ENCODE results near the gene H2BW1. TPM values are rescaled to one million over a fixed set of nuclear protein-coding genes. Genes with fewer than 3 reads are reported as not detected.
"Not testable (repeated sequence)": the region's sequence is repeated elsewhere in the genome, so short reads cannot be mapped to it uniquely, and the experiment has no call there.

The H2BW1 gene, protein sequence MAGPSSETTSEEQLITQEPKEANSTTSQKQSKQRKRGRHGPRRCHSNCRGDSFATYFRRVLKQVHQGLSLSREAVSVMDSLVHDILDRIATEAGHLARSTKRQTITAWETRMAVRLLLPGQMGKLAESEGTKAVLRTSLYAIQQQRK
- not detected for polyA plus RNA-seq (ENCODE audit: insufficient read length)

DNA sequence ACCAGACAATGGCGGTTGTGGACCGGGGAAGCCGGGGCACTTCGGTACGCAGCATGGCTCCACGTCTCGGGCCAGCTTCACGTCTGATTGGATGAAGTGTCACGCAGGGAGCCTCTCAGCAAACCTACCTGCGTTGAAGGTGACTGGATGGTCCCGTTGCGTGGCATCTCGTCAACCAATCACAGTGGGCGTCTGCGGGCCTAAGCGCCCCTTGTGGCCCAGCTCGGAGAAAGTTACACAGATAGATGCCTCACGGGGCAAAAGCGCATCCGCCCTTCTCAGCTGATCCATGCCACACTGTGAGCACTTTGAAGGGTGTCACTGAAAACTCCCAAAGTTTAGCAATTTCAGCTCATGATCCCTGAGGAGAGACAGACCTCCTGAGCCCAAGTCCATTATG is at the start of gene H2BW1:
H2BW1 (minus strand) TSS at position 103 of the 400 bp plus-strand sequence. CDS start 132 bp downstream, outside the sequence.
- DNase-seq (ENCODE audit: low read depth) = no peak

DNA sequence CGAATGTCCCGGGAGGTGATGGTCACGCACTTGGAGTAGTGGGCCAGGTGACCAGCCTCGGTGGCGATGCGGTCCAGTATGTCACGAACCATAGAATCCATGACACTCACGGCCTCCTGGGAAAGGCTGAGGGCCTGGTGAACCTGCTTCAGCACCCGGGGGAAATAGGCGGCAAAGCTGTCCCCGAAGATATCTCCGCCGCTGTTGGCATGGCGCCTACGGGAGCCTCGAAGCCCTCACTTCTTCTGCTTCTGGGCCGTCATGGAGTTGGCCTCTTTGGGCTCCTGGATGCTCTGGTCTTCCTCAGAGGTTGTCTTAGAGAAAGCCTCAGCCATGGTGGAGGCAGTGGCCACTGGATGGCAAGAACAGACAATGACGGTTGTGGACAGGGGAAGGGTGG is 49.1 kb upstream of the H2BW1 start:
- not testable (repeated sequence) for DNase-seq (ENCODE audit: low read depth)

DNA sequence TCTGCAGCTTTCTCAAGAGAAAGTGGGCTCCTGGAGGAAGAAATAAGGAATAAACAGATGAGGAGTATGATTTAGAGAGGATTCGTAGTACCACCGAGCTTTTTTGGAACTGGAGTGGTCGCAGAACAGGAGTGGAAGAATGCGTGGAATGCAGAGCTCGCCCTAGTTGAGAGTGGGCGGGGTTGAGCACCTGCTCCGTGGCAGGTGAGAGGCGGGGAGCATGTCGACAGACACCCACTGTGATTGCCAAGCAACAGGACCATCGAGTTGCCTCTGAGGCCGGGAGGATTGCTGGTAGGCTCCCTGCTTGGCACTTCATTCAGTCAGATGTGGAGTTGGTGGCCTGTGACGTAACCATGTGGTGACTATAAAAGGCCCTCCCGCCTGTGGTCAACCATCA is 41.4 kb upstream of the H2BW1 start:
- DNase-seq (ENCODE audit: low read depth) = not testable (repeated sequence)

DNA sequence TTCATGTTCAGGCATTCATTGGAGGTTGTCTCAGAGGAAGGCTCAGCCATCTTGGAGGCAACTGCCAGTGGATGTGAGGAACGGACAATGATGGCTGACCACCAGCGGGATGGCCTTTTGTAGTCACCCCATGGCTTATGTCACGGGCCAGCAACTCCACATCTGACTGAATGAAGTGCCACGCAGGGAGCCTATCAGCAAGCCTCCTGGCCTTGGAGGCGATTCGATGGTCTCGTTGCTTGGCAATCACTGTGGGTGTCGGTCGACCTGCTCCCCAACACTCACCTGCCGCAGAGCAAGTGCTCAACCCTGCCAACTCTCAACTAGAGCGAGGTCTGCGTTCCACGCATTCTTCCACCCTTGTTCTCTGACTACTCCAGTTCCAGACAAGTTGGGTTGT is 33.7 kb upstream of the H2BW1 start:
- DNase-seq (ENCODE audit: low read depth) = no peak

DNA sequence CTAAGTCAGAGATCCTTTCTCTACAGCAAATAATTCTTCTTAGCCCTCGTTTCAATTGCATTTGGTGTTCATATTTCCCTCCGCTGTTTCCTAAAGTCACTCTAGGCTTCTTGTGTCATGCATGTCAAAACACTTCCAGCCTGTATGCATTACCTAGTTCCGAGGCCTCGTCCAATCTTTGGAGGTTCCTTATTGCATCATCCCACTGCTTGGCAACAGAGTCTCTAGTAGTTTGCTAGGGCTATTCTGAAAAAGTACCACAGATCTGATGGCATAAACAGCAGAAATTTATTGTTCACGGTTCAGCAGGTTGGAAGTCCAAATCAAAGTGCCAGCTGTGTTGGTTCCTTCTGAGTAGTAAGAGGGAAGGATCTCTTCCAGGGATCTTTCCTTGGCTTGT is 32.1 kb upstream of the H2BW1 start:
- no peak for DNase-seq (ENCODE audit: low read depth)

DNA sequence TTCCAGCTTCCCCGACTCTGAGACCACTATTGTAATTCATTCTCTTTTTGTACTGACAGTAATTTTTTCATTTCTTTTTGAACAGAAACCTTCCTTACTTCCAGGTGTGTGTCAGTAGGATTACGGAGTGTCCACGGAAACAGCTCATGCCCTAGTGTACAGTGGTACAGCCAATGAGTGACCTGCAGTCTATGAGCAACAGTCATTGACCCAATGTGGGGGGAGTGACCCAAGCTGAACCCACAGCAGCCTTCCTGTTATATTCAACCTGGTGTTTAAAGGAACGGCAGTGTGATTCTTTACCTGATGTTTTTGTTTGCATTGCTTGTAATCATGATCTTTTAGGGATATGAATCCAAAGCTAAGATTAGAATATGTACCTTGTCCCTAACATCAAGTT is 27.5 kb upstream of the H2BW1 start:
- no peak for DNase-seq (ENCODE audit: low read depth)

DNA sequence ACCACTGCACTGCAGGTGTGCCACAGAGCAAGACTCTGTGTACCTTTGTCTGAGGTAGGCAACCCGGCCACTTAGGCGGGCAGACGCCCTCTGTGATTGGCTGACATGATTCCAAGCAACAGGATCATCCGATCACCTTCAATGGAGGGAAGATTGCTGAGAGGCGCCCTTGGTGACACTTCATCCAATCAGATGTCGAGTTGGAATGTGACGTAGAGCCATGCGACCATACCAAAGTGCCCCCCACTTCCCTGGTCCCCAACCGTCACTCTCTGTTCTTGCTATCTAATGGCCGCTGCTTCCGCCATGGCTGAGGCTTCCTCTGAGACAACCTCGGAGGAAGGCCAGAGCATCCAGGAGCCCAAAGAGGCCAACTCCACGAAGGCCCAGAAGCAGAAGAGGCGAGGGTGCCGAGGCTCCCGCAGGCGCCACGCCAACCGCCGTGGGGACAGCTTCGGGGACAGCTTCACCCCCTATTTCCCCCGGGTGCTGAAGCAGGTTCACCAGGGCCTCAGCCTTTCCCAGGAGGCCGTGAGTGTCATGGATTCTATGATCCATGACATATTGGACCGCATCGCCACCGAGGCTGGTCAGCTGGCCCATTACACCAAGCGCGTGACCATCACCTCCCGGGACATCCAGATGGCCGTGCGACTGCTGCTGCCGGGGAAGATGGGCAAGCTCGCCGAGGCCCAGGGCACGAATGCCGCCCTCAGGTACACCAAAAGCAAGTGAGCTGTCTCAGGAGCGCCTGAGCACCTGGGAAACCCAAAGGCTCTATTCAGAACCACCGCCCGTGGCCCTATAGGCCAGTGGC is 26.4 kb upstream of the H2BW1 start, which contains the start of gene H2BW2:
H2BW2 (plus strand) TSS at position 268 of the 817 bp plus-strand sequence; CDS start at position 307, 39 bp downstream.
- no peak for DNase-seq (ENCODE audit: low read depth)

DNA sequence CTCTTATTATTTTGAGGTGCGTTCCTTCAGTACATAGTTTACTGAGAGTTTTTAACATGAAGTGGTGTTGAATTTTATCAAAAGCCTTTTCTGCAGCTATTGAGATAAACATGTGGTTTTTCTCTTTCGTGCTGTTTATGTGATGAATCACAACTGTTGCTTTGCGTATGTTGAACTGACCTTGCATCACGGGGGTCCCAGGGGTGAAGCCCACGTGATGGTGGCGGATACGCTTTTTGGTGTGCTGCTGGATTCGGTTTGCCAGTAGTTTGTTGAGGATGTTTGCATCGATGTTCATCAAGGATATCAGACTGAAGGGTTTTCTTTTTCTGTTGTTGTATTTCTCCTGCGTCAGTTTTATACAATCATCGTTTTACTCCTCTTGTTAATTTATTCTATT is 4.6 kb upstream of the H2BW1 start:
- no peak for DNase-seq (ENCODE audit: low read depth)

DNA sequence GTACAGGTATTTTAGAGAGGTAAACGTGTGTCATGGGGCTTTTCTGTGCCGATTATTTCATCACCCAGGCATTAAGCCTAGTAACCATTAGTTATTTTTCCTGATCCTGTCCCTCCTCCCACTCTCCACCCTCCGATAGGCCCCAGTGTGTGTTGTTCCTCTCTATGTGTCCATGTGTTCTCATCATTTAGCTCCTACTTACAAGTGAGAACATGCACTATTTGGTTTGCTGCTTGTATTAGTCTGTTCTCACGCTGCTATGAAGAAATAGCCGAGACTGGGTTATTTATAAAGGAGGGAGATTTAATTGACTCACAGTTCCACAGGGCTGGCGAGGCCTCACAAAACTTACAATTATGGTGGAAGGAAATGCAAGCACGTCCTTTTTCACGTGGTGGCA is 2.1 kb upstream of the H2BW1 start:
- DNase-seq (ENCODE audit: low read depth) = not testable (repeated sequence)

DNA sequence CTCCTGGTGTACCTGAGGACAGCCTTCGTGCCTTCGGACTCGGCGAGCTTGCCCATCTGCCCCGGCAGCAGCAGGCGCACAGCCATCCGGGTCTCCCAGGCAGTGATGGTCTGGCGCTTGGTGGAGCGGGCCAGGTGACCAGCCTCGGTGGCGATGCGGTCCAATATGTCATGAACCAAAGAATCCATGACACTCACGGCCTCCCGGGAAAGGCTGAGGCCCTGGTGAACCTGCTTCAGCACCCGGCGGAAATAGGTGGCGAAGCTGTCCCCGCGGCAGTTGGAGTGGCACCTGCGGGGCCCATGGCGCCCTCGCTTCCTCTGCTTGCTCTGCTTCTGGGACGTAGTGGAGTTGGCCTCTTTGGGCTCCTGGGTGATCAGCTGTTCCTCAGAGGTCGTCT is 350 bp downstream of the H2BW1 start:
- DNase-seq (ENCODE audit: low read depth) = no peak

DNA sequence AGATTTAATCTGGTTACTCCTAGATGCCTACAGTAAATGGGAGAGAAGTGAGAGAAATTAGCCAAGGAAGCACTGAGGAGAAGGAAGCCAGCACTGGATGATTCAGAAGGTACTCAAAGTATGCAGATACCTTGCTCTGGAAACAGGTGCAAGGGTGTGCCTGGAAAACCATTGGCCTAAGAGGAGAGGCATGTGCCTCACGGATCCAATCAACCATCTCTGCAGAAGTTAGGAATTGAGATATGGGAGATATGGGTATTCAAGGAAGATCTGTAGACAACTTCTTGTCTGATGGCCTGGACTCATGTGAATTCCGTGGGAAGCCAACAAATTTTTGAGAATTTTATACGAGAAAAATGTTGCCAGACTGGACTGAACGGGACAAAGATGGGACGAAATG is 4.7 kb downstream of the H2BW1 start:
- no peak for DNase-seq (ENCODE audit: low read depth)

DNA sequence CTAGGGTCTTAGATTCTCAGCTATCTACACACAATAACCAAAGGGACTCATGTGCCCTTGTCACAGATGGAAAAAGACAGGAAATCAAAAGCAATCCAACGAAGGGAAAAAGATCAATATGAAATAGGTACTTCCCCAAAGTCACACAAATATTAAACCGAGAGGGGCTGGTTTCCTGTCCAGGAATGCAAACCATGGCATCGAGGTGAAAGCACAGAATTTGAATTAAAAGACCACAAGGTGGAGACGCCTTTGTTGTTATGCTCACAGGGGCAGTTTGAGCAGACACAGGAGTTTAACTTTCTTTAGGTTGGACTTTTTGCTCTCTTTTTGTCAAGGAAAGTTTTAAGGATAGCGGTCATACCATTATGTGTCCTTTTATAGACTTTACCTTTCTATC is 14.3 kb downstream of the H2BW1 start:
- DNase-seq (ENCODE audit: low read depth) = no peak

DNA sequence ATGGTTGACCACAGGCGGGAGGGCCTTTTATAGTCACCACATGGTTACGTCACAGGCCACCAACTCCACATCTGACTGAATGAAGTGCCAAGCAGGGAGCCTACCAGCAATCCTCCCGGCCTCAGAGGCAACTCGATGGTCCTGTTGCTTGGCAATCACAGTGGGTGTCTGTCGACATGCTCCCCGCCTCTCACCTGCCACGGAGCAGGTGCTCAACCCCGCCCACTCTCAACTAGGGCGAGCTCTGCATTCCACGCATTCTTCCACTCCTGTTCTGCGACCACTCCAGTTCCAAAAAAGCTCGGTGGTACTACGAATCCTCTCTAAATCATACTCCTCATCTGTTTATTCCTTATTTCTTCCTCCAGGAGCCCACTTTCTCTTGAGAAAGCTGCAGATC is 30.0 kb downstream of the H2BW1 start:
- not testable (repeated sequence) for DNase-seq (ENCODE audit: low read depth)

DNA sequence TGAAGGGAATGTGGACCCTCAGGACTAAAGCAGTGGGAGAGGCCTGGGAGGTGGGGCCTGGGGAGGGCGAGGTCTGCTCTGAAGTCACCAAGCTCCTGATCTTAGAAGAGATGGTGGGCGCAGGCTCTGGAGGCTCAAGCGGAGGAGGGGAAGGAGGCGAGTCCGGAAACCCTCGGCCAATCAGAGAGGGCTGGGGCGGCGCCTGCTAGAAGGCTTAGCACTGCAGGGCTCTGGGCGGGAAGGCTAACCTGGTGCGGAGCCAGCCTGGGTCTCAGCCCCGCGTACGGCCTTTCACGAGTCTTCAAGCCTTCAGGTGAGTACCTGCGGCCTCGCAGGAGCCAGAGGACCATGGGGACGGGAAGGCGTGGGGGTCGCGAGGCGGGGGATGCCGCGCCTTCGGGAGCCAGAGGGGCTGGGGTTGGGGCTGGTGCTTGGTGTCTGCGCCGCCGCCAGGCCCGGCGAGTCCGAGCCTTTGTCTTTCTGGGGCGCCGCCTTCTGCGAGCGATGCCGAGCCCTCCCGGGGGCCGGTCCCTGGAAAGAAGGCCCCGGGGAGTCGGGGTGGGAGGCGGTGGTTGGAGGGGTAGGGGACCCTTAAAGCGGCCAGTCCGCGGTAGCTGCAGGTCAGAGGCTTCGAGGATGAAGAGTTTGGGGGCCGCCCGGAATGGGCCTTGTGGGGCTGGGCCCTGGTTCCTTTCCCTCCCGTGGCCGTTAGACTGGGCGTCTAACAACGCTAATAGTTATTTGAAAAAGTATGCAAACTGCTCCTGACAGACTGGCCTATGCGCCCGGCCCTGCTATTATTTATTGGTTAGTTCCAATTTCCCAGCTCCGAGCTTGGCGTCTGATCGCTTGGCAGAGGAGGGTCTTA is 50.9 kb downstream of the H2BW1 start, which contains the start of gene TMSB15B:
TMSB15B (plus strand) TSS at position 217 of the 868 bp plus-strand sequence.
- not testable (repeated sequence) for DNase-seq (ENCODE audit: low read depth)

Other genes starting within 250 kb of the H2BW1 start
- gene PLP1, start 236.9 kb downstream of the H2BW1 start, polyA plus RNA-seq (ENCODE audit: insufficient read length) = 54.6 TPM
- 35.1 TPM for gene RAB9B, start 181.5 kb downstream of the H2BW1 start, polyA plus RNA-seq (ENCODE audit: insufficient read length)
- 8.9 TPM for gene TMSB15B, start 51.1 kb downstream of the H2BW1 start, polyA plus RNA-seq (ENCODE audit: insufficient read length)
- gene H2BW2, start 26.2 kb upstream of the H2BW1 start, polyA plus RNA-seq (ENCODE audit: insufficient read length) = 0.40 TPM
- gene TMSB15C, start 62.5 kb upstream of the H2BW1 start, polyA plus RNA-seq (ENCODE audit: insufficient read length) = 4.5 TPM
- 2.5 TPM for gene ZCCHC18, start 98.8 kb upstream of the H2BW1 start, polyA plus RNA-seq (ENCODE audit: insufficient read length)
- 6.6 TPM for gene SLC25A53, start 143.3 kb upstream of the H2BW1 start, polyA plus RNA-seq (ENCODE audit: insufficient read length)
- gene FAM199X, start 152.7 kb upstream of the H2BW1 start, polyA plus RNA-seq (ENCODE audit: insufficient read length) = 15.2 TPM
- gene ESX1, start 241.2 kb upstream of the H2BW1 start, polyA plus RNA-seq (ENCODE audit: insufficient read length) = not detected